HCT116 (cell line): ENCODE data around the gene PCK2.

Experiments
- CTCF ChIP-seq, 3 experiments: fragments of 200-600 bp in 1 of 3; sonication (generic) in 1 of 3; IDR thresholded peaks in 2 of 3; conservative IDR thresholded peaks in 1 of 3; 2 replicates each; pipeline ENCODE4 v1.5.1; 2012 to 2017; ENCODE audit warnings: low read depth in 2 of 3, low read length in 2 of 3, antibody characterized with exemption in 1 of 3, borderline replicate concordance in 1 of 3, control low read depth in 1 of 3, mild to moderate bottlenecking in 1 of 3, mixed read lengths in 1 of 3, mixed run types in 1 of 3, moderate library complexity in 1 of 3; ENCODE audit not compliant: insufficient read depth in 1 of 3
- MAX ChIP-seq: IDR thresholded peaks from 2 replicates; pipeline ENCODE4 v1.6.1; 2012
- REST ChIP-seq: IDR thresholded peaks from 2 replicates; pipeline ENCODE4 v1.6.1; 2012; ENCODE audit warnings: low read depth

- TF ChIP-seq MAX (no peak), CTCF (IDR thresholded peaks at IDR 0.05 in 2 of 3, conservative IDR thresholded peaks at IDR 0.05 in 1 of 3; ENCODE audit: borderline replicate concordance in 1 of 3, insufficient read depth in 1 of 3, low read depth in 2 of 3, low read length in 2 of 3) (no peak), REST (no peak)
Measured at GRCh38 chr14:24121210-24121609, 27.1 kb downstream of the PCK2 start.
